Measurements from ENCODE around the gene DNAH6.
"Not testable (repeated sequence)": the region's sequence is repeated elsewhere in the genome, so short reads cannot be mapped to it uniquely, and the experiment has no call there.

DNAH6 gene

DNA sequence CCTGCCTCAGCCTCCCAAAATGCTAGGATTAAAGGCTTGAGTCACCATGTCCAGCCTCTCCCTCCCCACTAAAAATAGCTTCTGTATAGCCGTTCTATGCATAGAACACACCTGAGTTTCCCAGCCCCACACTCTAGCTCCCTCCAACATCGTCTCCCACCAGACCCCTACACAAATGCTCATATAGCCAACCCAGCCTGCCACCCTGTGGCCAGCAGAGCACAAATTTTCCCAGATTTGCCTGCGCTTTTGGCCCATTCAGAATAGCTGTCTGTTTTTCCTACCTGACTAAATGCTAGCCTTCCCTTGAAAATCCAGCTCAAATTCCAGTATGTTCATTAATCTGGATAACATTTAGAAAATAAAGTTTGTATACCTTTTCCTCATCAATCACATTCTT, 341.8 kb downstream of the DNAH6 start:
- H3K4me3 ChIP-seq, result no peak overlapping the region
- no peak overlapping the region for H3K27ac ChIP-seq
- no peak for DNase-seq (ENCODE audit: low spot score)
- TF ChIP-seq CTCF (IDR thresholded peaks at IDR 0.05), result no peak

DNA sequence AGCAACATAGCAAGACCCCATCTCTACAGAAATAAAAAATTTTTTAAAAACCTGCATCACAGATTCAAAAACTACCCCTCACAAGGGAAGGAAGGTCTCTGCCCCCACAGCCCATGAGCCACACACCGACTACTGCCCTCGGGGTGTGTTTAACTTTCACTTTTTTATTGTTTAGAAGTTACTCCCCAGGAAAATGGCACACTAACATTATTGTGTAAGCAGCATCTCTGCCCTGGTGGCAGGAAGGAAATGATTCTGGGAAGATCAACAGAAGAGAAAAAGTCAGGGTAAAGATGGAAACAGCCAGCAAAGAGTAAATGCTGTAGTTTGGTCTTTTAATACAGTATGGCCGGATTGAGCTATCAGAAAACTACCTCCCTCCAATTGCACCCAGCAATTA, 342.6 kb downstream of the DNAH6 start:
- no peak for TF ChIP-seq CTCF (IDR thresholded peaks at IDR 0.05)
- no peak overlapping the region for H3K4me3 ChIP-seq
- DNase-seq (ENCODE audit: low spot score), result no peak
- H3K27ac ChIP-seq, result no peak overlapping the region

GRCh38 chr2:84861539-84861938, 345.2 kb downstream of the DNAH6 start:
- Histone ChIP-seq H3K27ac (no peak overlapping the region), H3K4me3 (no peak overlapping the region)
- no peak for TF ChIP-seq CTCF (IDR thresholded peaks at IDR 0.05)
- no peak for DNase-seq (ENCODE audit: low spot score)

DNA sequence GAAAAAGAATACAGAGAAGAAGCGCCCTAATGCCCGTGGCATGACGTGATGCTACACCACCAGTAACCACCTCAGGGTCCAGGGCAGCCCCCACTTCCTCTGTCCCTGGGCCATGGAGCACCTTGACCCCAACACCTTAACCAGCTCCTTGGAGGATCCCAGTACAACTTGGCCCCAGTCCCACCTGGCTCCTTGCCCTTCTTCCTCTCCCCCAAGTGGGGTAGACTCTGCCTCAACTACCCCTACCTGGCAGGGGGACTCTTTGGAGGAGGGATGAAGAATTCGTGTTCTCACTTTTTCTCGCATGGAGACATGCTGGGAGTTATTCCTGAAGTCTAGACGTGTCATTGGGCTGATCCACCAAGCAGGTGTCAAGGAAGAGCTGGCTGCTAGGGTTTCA, 345.7 kb downstream of the DNAH6 start:
- Histone ChIP-seq H3K27ac (no peak overlapping the region), H3K4me3 (no peak overlapping the region)
- no peak for DNase-seq (ENCODE audit: low spot score)
- TF ChIP-seq CTCF (IDR thresholded peaks at IDR 0.05), result no peak

GRCh38 chr2:84865181-84865783, 349.0 kb downstream of the DNAH6 start:
- no peak for DNase-seq (ENCODE audit: low spot score)
- no peak overlapping the region for H3K27ac ChIP-seq
- no peak overlapping the region for H3K4me3 ChIP-seq
- no peak for TF ChIP-seq CTCF (IDR thresholded peaks at IDR 0.05)

DNA sequence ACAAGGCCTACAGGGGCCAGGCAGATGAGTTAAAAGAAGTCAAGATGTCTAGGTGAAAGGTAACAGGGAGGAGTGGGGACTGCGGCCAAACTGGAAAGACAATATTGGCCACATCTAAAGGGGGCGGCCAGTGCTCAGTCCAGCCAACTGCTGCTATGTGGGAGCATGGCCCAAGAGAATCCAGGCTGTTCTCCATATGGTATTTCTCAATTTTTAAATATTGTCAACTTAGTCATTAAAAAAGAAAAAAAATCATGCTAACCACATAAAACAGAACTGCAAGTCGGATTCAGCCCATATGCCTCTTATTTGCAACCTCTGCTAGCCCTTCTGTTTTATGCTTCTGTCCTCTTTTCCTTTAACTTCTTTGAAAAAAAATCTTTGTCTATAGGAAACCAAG, 349.8 kb downstream of the DNAH6 start:
- no peak for DNase-seq (ENCODE audit: low spot score)

DNA sequence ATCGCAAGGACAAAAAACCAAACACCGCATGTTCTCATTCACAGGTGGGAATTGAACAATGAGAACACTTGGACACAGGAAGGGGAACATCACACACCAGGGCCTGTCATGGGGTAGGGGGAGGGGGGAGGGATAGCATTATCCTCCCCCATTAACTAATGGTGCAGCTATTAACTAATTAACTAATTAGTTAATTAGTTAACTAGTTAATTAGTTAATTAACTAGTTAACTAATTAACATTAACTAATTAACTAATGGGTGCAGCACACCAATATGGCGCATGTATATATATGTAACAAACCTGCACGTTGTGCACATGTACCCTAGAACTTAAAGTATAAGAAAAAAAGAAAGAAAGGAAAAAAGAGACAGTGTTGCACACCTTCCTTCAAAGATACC, 352.0 kb downstream of the DNAH6 start:
- not testable (repeated sequence) for H3K4me3 ChIP-seq; DNase-seq (ENCODE audit: low spot score); H3K27ac ChIP-seq

More for the DNA sequence above, 349.8 kb downstream of the DNAH6 start:
- Histone ChIP-seq H3K4me3 (no peak overlapping the region), H3K27ac (no peak overlapping the region)
- TF ChIP-seq CTCF (IDR thresholded peaks at IDR 0.05), result no peak

Data from coronary artery (tissue), 2 donors.